ENCODE results near the gene KRT85. TPM values are rescaled to one million over a fixed set of nuclear protein-coding genes. Genes with fewer than 3 reads are reported as not detected.

KRT85 gene
- total RNA-seq, 1 donor from 2014 or later: not detected

GRCh38 chr12:52352951-52353350 is 14.3 kb downstream of the KRT85 start:
- Mint-ChIP-seq H3K27me3 (ENCODE audit: unreplicated experiment) (peaks cover 6% of the 10 kb centered on the region), H3K4me1 (ENCODE audit: low read depth, unreplicated experiment) (no peaks in the 10 kb centered on the region)

DNA sequence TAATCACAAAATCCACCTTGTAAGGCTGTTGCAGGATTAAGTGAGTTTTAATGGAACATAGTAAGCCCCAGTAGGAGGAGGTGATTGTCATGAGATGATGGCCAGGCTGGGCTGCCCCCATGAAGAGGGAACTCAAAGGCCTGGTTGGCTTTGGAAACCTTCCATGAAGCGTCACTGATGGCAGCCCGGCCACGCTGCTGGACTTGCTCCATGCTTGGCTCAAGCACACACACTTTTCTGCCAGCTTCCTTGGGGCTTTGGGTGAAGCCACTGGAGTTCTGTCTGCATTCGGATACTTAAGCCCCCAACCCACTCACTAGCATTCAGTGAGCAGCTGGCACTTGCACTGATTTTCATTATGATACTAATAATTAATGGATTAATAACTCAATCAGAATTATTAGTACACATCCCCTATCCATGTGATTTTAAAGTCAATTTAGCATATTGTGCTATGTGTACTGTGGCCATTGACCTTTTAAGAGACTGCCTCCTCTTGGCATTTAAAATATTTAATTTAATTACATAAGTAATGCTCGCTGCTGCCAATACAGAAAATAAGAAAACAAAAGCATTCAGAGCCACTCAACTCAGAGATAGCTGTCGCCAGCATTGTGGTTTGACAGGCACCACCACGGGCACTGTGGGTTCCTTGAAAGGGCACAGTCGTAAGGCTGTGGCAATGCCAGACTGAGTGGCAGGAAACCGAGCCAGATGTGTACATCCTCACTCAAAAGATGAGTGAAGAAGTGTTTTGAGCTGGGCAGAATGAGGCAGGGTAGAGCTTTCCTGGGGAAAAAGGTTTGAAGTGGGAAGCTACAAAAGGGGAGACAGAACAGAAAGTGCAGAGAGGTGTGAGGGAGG is 15.9 kb downstream of the KRT85 start:
- no peaks in the 10 kb centered on the region for H3K9me3 Mint-ChIP-seq (ENCODE audit: unreplicated experiment)
- no peak overlapping the region for H3K27ac Mint-ChIP-seq (ENCODE audit: unreplicated experiment)
- peaks cover 6% of the 10 kb centered on the region for H3K27me3 Mint-ChIP-seq (ENCODE audit: unreplicated experiment)
- no peaks in the 10 kb centered on the region for H3K4me1 Mint-ChIP-seq (ENCODE audit: low read depth, unreplicated experiment)
- H3K4me3 Mint-ChIP-seq (ENCODE audit: unreplicated experiment): no peak overlapping the region
- DNase-seq: no peak
- H3K36me3 Mint-ChIP-seq (ENCODE audit: unreplicated experiment): no peaks in the 10 kb centered on the region
- TF ChIP-seq CTCF (IDR thresholded peaks at IDR 0.05; ENCODE audit: partially characterized antibody, unreplicated experiment): no peak

More at GRCh38 chr12:52352951-52353350, 14.3 kb downstream of the KRT85 start:
- H3K4me3 Mint-ChIP-seq (ENCODE audit: unreplicated experiment): no peak overlapping the region
- no peak for DNase-seq
- no peak for TF ChIP-seq CTCF (IDR thresholded peaks at IDR 0.05; ENCODE audit: partially characterized antibody, unreplicated experiment)
- H3K36me3 Mint-ChIP-seq (ENCODE audit: unreplicated experiment): no peaks in the 10 kb centered on the region
- no peaks in the 10 kb centered on the region for H3K9me3 Mint-ChIP-seq (ENCODE audit: unreplicated experiment)
- H3K27ac Mint-ChIP-seq (ENCODE audit: unreplicated experiment): no peak overlapping the region

DNA sequence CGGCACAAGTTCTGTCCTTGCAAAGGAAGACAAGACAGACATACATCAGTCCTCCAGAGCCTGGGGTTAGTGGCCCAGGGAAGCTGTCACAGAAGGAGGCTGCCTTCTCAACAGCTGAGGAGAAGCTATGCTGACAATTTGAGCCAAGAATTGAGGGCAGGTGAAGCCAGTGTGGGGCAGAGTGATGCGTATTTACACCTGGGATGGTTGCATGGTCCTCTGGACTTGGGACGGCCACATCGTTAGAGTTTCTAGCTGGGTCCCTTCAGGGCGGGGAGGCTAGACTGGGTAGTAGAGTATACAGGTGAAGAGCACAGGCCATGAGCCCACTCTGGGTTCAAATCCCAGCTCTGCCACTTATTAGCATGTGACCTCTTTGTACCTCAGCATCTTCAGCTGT is 16.5 kb downstream of the KRT85 start:
- Mint-ChIP-seq H3K9me3 (ENCODE audit: unreplicated experiment) (no peaks in the 10 kb centered on the region), H3K4me1 (ENCODE audit: low read depth, unreplicated experiment) (no peaks in the 10 kb centered on the region), H3K4me3 (ENCODE audit: unreplicated experiment) (no peak overlapping the region), H3K36me3 (ENCODE audit: unreplicated experiment) (no peaks in the 10 kb centered on the region), H3K27ac (ENCODE audit: unreplicated experiment) (no peak overlapping the region), H3K27me3 (ENCODE audit: unreplicated experiment) (peaks cover 6% of the 10 kb centered on the region)
- no peak for DNase-seq
- TF ChIP-seq CTCF (IDR thresholded peaks at IDR 0.05; ENCODE audit: partially characterized antibody, unreplicated experiment): no peak

DNA sequence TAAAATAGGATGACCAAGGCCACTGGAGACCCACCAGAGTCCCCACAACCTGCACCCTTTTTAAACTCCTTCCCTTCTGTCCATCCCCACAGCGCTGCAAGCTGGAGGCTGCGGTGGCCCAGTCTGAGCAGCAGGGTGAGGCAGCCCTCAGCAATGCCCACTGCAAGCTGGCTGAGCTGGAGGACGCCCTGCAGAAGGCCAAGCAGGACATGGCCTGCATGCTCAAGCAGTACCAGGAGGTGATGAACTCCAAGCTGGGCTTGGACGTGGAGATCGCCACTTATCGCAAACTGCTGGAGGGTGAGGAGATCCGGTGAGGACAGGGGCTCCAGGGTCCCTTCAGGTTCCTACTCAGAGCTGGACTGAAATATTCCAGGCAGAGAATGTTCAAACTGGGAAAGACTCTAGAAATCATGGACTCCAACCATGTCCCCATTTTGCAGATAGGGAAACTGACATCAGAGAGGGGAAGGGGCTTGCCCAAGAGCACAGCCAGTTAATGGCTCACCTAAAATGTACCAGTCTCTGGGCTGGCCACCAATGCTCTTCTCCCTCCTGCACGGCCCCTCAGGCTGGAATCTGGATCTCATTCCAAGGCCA is 17.2 kb downstream of the KRT85 start:
- no peaks in the 10 kb centered on the region for H3K36me3 Mint-ChIP-seq (ENCODE audit: unreplicated experiment)
- no peak for DNase-seq
- no peak overlapping the region for H3K27ac Mint-ChIP-seq (ENCODE audit: unreplicated experiment)
- H3K4me3 Mint-ChIP-seq (ENCODE audit: unreplicated experiment): no peak overlapping the region
- no peaks in the 10 kb centered on the region for H3K9me3 Mint-ChIP-seq (ENCODE audit: unreplicated experiment)
- H3K27me3 Mint-ChIP-seq (ENCODE audit: unreplicated experiment): peaks cover 4% of the 10 kb centered on the region
- H3K4me1 Mint-ChIP-seq (ENCODE audit: low read depth, unreplicated experiment): no peaks in the 10 kb centered on the region
- no peak for TF ChIP-seq CTCF (IDR thresholded peaks at IDR 0.05; ENCODE audit: partially characterized antibody, unreplicated experiment)

DNA sequence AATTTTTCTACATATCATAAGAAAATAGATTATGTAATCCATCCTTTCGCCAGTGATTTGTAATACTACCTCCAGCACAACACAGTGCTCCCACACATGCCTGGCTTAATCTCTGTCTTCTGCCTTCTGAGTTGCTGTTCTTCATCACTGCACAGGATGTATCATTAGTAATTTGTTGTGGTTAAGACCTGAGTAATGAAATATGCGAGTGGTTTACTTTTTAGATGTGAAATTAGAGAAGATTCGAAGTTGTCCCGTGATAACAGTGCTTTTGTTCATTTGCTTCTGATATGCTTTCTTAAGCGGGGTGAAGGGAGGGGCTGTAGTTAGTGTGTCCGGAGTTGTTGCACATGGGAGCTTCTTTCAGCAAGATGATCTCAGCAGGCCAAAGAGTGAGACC is 18.1 kb downstream of the KRT85 start:
- Mint-ChIP-seq H3K9me3 (ENCODE audit: unreplicated experiment) (no peaks in the 10 kb centered on the region), H3K27ac (ENCODE audit: unreplicated experiment) (no peak overlapping the region), H3K4me1 (ENCODE audit: low read depth, unreplicated experiment) (no peaks in the 10 kb centered on the region), H3K4me3 (ENCODE audit: unreplicated experiment) (no peak overlapping the region), H3K27me3 (ENCODE audit: unreplicated experiment) (peaks cover 4% of the 10 kb centered on the region), H3K36me3 (ENCODE audit: unreplicated experiment) (no peaks in the 10 kb centered on the region)
- TF ChIP-seq CTCF (IDR thresholded peaks at IDR 0.05; ENCODE audit: partially characterized antibody, unreplicated experiment): no peak
- DNase-seq: no peak

Data from glutamatergic neuron (in vitro differentiated cells).